Measurements from ENCODE around the gene AMOTL2. TPM values are rescaled to one million over a fixed set of nuclear protein-coding genes. Genes with fewer than 3 reads are reported as not detected.

Gene AMOTL2
- total and polyA plus RNA-seq, 2 experiments from 2014 or later = 17.9 to 102 TPM

DNA sequence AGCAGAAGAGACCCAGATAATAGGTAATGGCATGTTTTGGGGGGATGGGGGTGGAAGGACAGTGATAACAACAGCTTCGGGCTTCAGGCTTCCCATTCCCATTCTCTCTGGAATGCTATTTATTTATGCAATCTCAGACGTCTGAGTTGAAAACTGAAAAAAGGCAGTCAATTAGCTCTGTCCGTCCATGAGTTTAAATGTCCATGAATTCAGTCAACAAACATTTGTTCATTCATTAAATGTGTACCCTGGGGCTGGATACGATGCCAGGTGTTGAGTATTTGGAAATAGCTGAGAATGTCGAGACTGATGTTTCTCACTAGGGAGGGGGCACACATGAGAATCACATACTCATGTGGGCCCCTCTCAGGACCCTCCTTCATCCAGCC, 42.4 kb downstream of the AMOTL2 start (continued):
- TF ChIP-seq, protein P1, sequence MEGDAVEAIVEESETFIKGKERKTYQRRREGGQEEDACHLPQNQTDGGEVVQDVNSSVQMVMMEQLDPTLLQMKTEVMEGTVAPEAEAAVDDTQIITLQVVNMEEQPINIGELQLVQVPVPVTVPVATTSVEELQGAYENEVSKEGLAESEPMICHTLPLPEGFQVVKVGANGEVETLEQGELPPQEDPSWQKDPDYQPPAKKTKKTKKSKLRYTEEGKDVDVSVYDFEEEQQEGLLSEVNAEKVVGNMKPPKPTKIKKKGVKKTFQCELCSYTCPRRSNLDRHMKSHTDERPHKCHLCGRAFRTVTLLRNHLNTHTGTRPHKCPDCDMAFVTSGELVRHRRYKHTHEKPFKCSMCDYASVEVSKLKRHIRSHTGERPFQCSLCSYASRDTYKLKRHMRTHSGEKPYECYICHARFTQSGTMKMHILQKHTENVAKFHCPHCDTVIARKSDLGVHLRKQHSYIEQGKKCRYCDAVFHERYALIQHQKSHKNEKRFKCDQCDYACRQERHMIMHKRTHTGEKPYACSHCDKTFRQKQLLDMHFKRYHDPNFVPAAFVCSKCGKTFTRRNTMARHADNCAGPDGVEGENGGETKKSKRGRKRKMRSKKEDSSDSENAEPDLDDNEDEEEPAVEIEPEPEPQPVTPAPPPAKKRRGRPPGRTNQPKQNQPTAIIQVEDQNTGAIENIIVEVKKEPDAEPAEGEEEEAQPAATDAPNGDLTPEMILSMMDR (conservative IDR thresholded peaks at IDR 0.05; ENCODE audit: low read depth in 2 of 2) = no peak
- no peak for TF ChIP-seq STAT1 (IDR thresholded peaks at IDR 0.05; ENCODE audit: unreplicated experiment)

DNA sequence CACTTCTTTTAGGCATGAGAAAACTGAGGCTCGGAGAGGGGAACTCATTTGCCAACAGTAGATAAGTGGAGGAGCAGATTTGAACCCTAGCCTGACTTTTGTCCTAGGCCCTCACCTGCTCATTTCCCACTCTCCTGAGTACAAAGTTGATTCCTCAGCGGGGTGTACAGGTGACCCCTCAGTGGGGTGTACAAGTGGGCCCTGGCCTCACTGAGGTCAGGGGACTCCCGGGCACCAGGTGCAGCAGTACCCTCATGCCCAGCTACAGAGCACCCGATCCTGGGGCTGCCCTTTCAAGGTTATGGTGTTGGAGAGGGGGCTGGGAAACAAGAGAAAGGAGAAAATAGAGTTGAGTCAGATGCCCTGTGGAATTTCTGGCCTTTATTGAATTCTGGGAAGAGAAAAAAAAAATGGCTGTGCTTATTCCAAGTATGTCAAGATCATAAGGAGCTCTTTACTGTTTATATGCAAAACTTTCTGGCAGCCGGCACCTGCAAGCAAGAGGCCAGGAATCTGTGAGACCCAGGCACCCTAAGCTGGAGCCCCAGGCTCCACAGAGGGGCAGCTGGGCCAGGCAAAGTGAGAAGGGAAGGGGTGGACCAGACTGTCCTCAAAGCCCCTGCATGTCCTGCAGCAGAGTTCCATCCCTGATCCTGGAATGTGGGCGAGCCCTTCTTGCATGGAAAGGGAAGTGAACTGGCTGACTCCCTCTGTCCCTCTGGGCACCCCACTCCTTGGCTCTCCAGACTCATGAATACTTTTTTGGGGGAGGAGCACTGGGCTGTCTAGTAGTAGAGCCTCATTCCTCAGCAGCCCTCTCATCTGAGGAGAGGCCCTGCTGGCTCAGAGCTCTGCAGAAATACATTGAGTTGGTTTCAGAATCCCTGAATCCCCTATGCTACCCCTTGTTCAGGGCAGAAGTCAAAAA, 43.1 kb downstream of the AMOTL2 start:
- Histone ChIP-seq H4K20me1 (replicated peaks; ENCODE audit: insufficient read depth) (no peaks in the 10 kb centered on the region), H3F3A (replicated peaks; ENCODE audit: low read depth) (peaks cover 3% of the 10 kb centered on the region; the same call in 1 of the 2 replicates), H3K36me3 (ENCODE audit: insufficient read depth) (no peaks in the 10 kb centered on the region), H3K27ac (ENCODE audit: low read depth) (peak overlapping the region; percentile 81), H2AFZ (no peak overlapping the region), H3K79me2 (replicated peaks; ENCODE audit: insufficient read depth) (no peaks in the 10 kb centered on the region), H3K9me2 (ENCODE audit: insufficient read depth) (no peaks in the 10 kb centered on the region), H3K4me1 (ENCODE audit: insufficient read depth) (peaks cover 63% of the 10 kb centered on the region), H3K4me3 (no peak overlapping the region), H3K4me2 (peak overlapping the region; percentile 58), H3K27me3 (ENCODE audit: insufficient read depth) (no peaks in the 10 kb centered on the region)
- peaks cover 20% of the 10 kb centered on the region for H3K27me3 Mint-ChIP-seq (ENCODE audit: insufficient read depth, low read depth, poor library complexity)
- H3K36me3 Mint-ChIP-seq (ENCODE audit: low read depth) = no peaks in the 10 kb centered on the region
- H3K27ac Mint-ChIP-seq = peak overlapping the region; percentile 48; the same call in 1 of the 2 replicates
- no peak for TF ChIP-seq NANOG (IDR thresholded peaks at IDR 0.05; ENCODE audit: borderline replicate concordance)
- no peak for TF ChIP-seq STAT1 (IDR thresholded peaks at IDR 0.05; ENCODE audit: unreplicated experiment)
- TF ChIP-seq REST (IDR thresholded peaks at IDR 0.05; ENCODE audit: unreplicated experiment) = no peak
- ATAC-seq = peak; percentile 18
- H3K4me3 Mint-ChIP-seq = no peak overlapping the region; the same call in 2 of the 3 replicates
- peaks cover 59% of the 10 kb centered on the region for H3K4me1 Mint-ChIP-seq
- no peaks in the 10 kb centered on the region for H3K9me3 Mint-ChIP-seq
- peak; percentile 71 for DNase-seq (ENCODE audit: low spot score)

- peaks cover 18% of the 10 kb centered on the region for H3K27me3 Mint-ChIP-seq (ENCODE audit: insufficient read depth, low read depth, poor library complexity)
- ATAC-seq (no peak), DNase-seq (ENCODE audit: low spot score) (no peak)
- Histone ChIP-seq H3K27me3 (ENCODE audit: insufficient read depth) (no peaks in the 10 kb centered on the region), H3F3A (replicated peaks; ENCODE audit: low read depth) (peaks cover 3% of the 10 kb centered on the region; the same call in 1 of the 2 replicates), H3K36me3 (ENCODE audit: insufficient read depth) (no peaks in the 10 kb centered on the region), H3K4me2 (0 out of 2 replicates have a peak overlapping the region, but pooled peaks have one; percentile 30), H3K4me3 (no peak overlapping the region), H3K9me2 (ENCODE audit: insufficient read depth) (no peaks in the 10 kb centered on the region), H3K79me2 (replicated peaks; ENCODE audit: insufficient read depth) (no peaks in the 10 kb centered on the region), H2AFZ (no peak overlapping the region), H3K27ac (ENCODE audit: low read depth) (no peak overlapping the region), H4K20me1 (replicated peaks; ENCODE audit: insufficient read depth) (no peaks in the 10 kb centered on the region), H3K4me1 (ENCODE audit: insufficient read depth) (peaks cover 55% of the 10 kb centered on the region)
- no peak overlapping the region for H3K27ac Mint-ChIP-seq
- H3K36me3 Mint-ChIP-seq (ENCODE audit: low read depth) = no peaks in the 10 kb centered on the region; the same call in 2 of the 3 replicates
- peaks cover 63% of the 10 kb centered on the region for H3K4me1 Mint-ChIP-seq
- H3K9me3 Mint-ChIP-seq = no peaks in the 10 kb centered on the region; the same call in 2 of the 3 replicates
- H3K4me3 Mint-ChIP-seq = no peak overlapping the region; the same call in 2 of the 3 replicates
- no peak for TF ChIP-seq EZH2 (IDR thresholded peaks at IDR 0.05; ENCODE audit: low read depth, unreplicated experiment)
- no peak for TF ChIP-seq JUNB (IDR thresholded peaks at IDR 0.05; ENCODE audit: unreplicated experiment)
- no peak for TF ChIP-seq ZNF331 (CRISPR knock-in tag; IDR thresholded peaks at IDR 0.05; ENCODE audit: low read depth)
- no peak for TF ChIP-seq STAT1 (IDR thresholded peaks at IDR 0.05; ENCODE audit: unreplicated experiment)
- TF ChIP-seq NANOG (IDR thresholded peaks at IDR 0.05; ENCODE audit: borderline replicate concordance) = no peak
- no peak for TF ChIP-seq POLR2AphosphoS5 (IDR thresholded peaks at IDR 0.05; ENCODE audit: low read depth)
- TF ChIP-seq EZH2phosphoT487 (IDR thresholded peaks at IDR 0.05; ENCODE audit: unreplicated experiment) = no peak
- no peak for TF ChIP-seq CREB1 (CRISPR knock-in tag; IDR thresholded peaks at IDR 0.05; ENCODE audit: low read depth)
- TF ChIP-seq REST (IDR thresholded peaks at IDR 0.05; ENCODE audit: unreplicated experiment) = no peak
Observed at GRCh38 chr3:134328846-134329245, 45.4 kb downstream of the AMOTL2 start.
